Endothelial cell of umbilical vein (primary cell): Measurements from ENCODE around the gene DVL1. TPM values are rescaled to one million over a fixed set of nuclear protein-coding genes. Genes with fewer than 3 reads are reported as not detected.
A peak's percentile ranks its signal among the peaks of the same experiment; 100 is the strongest.

Experiments used
- BruUV-seq: library from RNA; stranded (reverse); fragments of 400-500 nt; replicated peaks from 2 replicates; lab custom pipeline; 2021; lab: Mats Ljungman, UMichigan
- CTCF ChIA-PET: fragments of 300-600, 350-600 bp; sonication (Branson Sonifier 250); formaldehyde crosslinking; loops from one replicate; lab custom pipeline; 2021; ENCODE audit warnings: antibody characterized with exemption, inconsistent platforms; lab: Charles Lee
- POLR2A ChIA-PET: fragments of 300-600, 350-600 bp; sonication (Branson Sonifier 250); formaldehyde crosslinking; loops from one replicate; lab custom pipeline; 2021; ENCODE audit warnings: antibody characterized with exemption, inconsistent platforms; lab: Charles Lee
- DNase-seq: peaks from one replicate; pipeline ENCODE4 v3.0.0-alpha.2; 2011; ENCODE audit warnings: low read depth, low spot score
- FAIRE-seq: peaks from 2 replicates; lab custom pipeline; 2011; peaks lifted over from hg19 to GRCh38; lab: Jason Lieb, UNC
- H2AFZ ChIP-seq: 2 replicates; pipeline ENCODE4 v1.6.0; 2012; ENCODE audit warnings: low read depth, low read length, control low read depth, inconsistent platforms
- H3K27ac ChIP-seq: 2 replicates; pipeline ENCODE4 v1.5.1; 2011; ENCODE audit warnings: low read depth, mild to moderate bottlenecking, control low read depth, low read length, moderate library complexity; ENCODE audit not compliant: insufficient read depth
- H3K27me3 ChIP-seq, 2 experiments: 2 replicates each; pipeline versions ENCODE4 v1.6.0 to v1.6.1; 2011; ENCODE audit warnings: low read length in 2 of 2, mixed read lengths in 1 of 2; ENCODE audit not compliant: control insufficient read depth in 2 of 2, insufficient read depth in 2 of 2
- H3K36me3 ChIP-seq, 2 experiments: 2 replicates in 1 of 2; 3 replicates in 1 of 2; pipeline ENCODE4 v1.5.1; 2011; ENCODE audit warnings: low read length in 2 of 2, mild to moderate bottlenecking in 1 of 2, moderate library complexity in 1 of 2; ENCODE audit not compliant: control insufficient read depth in 2 of 2, insufficient read depth in 2 of 2; ENCODE audit errors: extremely low read depth in 1 of 2
- H3K4me1 ChIP-seq: 3 replicates; pipeline ENCODE4 v1.5.1; 2011; ENCODE audit warnings: mild to moderate bottlenecking, low read length; ENCODE audit not compliant: control insufficient read depth, insufficient read depth; ENCODE audit errors: extremely low read depth
- H3K4me2 ChIP-seq: 2 replicates; pipeline ENCODE4 v1.6.1; 2011; ENCODE audit warnings: low read length, control low read depth, mixed read lengths; ENCODE audit not compliant: insufficient read depth
- H3K4me3 ChIP-seq, 3 experiments: fragments of 200-600 bp in 1 of 3; sonication (generic), shearing (Covaris generic) in 1 of 3; replicated peaks in 1 of 3; 2 replicates each; pipeline ENCODE4 v1.5.1; 2011 to 2016; ENCODE audit warnings: control low read depth in 3 of 3, low read length in 3 of 3, mild to moderate bottlenecking in 2 of 3, inconsistent platforms in 1 of 3, low read depth in 1 of 3, moderate library complexity in 1 of 3; ENCODE audit not compliant: insufficient read depth in 1 of 3
- H3K79me2 ChIP-seq: 2 replicates; pipeline ENCODE4 v1.6.0; 2012; ENCODE audit warnings: low read length, inconsistent platforms; ENCODE audit not compliant: control insufficient read depth, insufficient read depth
- H3K9ac ChIP-seq: replicated peaks from 2 replicates; pipeline ENCODE3; 2011; ENCODE audit warnings: low read length, control low read depth; ENCODE audit not compliant: insufficient read depth; ENCODE audit errors: extremely low read depth
- H3K9me1 ChIP-seq: replicated peaks from 3 replicates; pipeline ENCODE4 v1.6.0; 2011; ENCODE audit warnings: mild to moderate bottlenecking, low read length; ENCODE audit not compliant: control insufficient read depth, insufficient read depth; ENCODE audit errors: extremely low read depth
- H3K9me3 ChIP-seq: replicated peaks from 2 replicates; pipeline ENCODE4 v1.5.1; 2012; ENCODE audit warnings: low read length, inconsistent platforms; ENCODE audit not compliant: control insufficient read depth, insufficient read depth
- H4K20me1 ChIP-seq: replicated peaks from 2 replicates; pipeline ENCODE3; 2011; ENCODE audit warnings: mild to moderate bottlenecking, low read length; ENCODE audit not compliant: control insufficient read depth, insufficient read depth; ENCODE audit errors: extremely low read depth
- FOS ChIP-seq: IDR thresholded peaks from 2 replicates; pipeline ENCODE4 v1.6.1; 2011; ENCODE audit warnings: mild to moderate bottlenecking, low read length, moderate library complexity, borderline replicate concordance; ENCODE audit not compliant: insufficient read depth
- GATA2 ChIP-seq: IDR thresholded peaks from 2 replicates; pipeline ENCODE4 v1.7.0; 2011; ENCODE audit warnings: low read depth, mild to moderate bottlenecking, moderate library complexity, mixed read lengths, low read length; ENCODE audit not compliant: insufficient read length, insufficient read depth
- JUN ChIP-seq: IDR thresholded peaks from 2 replicates; pipeline ENCODE4 v1.6.1; 2011; ENCODE audit warnings: borderline replicate concordance, low read depth; ENCODE audit not compliant: insufficient read length, insufficient read depth
- POLR2A ChIP-seq: IDR thresholded peaks from 2 replicates; pipeline ENCODE4 v1.6.1; 2012; ENCODE audit warnings: low read depth, mild to moderate bottlenecking, control low read depth, low read length
- POLR2AphosphoS5 ChIP-seq: IDR thresholded peaks from 2 replicates; pipeline ENCODE4 v1.6.1; 2012; ENCODE audit warnings: low read depth, mild to moderate bottlenecking, control low read depth, low read length, moderate library complexity; ENCODE audit not compliant: insufficient read depth
- dilution Hi-C: fragments of 300-500 bp; cut with MboI; formaldehyde crosslinking; loops from one replicate; pipeline ENCODE4 v1.15.0; 2019; ENCODE audit warnings: low sequenced_read_pairs; ENCODE audit not compliant: extremely low pct_ligation_motif_present
- intact Hi-C: fragments of 100-400 bp; cut with micrococcal nuclease; formaldehyde crosslinking; loops from one replicate; pipeline ENCODE4 v1.10.0; 2022
- polyA plus RNA-seq, 4 experiments: library from polyadenylated mRNA; depleted of rRNA in 3 of 4; stranded (reverse) in 3 of 4; unstranded in 1 of 4; fragments of >200 nt; gene quantifications; 2 replicates each; pipeline versions ENCODE4 v1.2.1 to v1.2.3, GENCODE V29; 2011 to 2012; ENCODE audit warnings: missing spikeins in 1 of 4
- total RNA-seq: library from RNA; stranded (reverse); gene quantifications from 2 replicates; pipeline ENCODE4 v1.2.3, GENCODE V29; 2021
- TF ChIP-seq, protein P1 (sequence below), 2 donors: IDR thresholded peaks; 1 replicate in 1 of 2; 2 replicates in 1 of 2; pipeline ENCODE4 v1.5.1; 2011; ENCODE audit warnings: low read length in 2 of 2, mild to moderate bottlenecking in 2 of 2, moderate library complexity in 2 of 2, control low read depth in 1 of 2, inconsistent platforms in 1 of 2, low read depth in 1 of 2; ENCODE audit not compliant: insufficient read depth in 1 of 2; ENCODE audit errors: extremely low read depth in 1 of 2

Gene DVL1
- total and polyA plus RNA-seq, 2 donors (not counting 3 experiments of a cell fraction or from before 2014, with no cell fraction given): 26.8 to 36.5 TPM

DNA sequence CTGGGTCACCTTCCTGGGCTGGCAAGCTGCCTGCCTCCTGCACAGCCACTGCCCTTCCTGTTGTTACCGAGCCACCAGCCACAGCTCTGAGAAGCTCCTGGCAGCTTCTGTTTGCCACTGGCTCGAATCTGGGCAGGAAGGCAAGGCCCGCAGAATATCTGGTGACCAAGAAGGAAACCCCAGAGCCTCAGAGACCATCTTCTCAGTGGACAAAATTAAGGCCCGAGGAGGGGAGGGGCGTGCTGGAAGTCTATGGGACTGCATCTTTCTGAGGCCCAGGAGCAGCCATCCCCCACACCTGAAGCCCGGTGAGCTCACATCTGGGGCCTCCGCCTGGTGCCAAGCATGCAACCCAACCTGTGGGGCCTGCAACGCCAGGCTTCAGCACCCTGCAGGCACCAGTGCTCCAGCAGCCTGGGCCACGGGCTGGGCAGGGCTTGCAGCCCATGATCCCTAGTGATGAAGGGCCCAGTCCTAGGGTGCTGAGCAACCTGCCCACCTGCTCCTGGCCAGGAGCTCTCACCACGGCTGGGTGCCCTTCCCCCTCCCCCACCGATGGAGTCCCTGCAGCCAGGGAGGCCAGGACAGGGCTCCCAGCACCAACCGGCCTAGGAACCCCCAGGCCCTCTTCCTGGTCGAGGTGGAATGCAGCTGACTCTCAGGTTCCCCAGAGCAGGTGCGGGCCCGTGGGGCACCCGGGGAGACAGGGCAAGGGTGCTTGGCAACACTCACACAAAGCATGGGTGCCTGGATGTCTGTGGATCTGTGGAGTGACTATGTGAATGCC lies 23.7 kb downstream of the DVL1 start:
- FAIRE-seq (no peak), DNase-seq (peak; percentile 44)
- H4K20me1 ChIP-seq: no peaks in the 10 kb centered on the region
- TF ChIP-seq POLR2A (no peak), FOS (no peak), POLR2AphosphoS5 (no peak), JUN (no peak), GATA2 (no peak)
- TF ChIP-seq, protein P1, sequence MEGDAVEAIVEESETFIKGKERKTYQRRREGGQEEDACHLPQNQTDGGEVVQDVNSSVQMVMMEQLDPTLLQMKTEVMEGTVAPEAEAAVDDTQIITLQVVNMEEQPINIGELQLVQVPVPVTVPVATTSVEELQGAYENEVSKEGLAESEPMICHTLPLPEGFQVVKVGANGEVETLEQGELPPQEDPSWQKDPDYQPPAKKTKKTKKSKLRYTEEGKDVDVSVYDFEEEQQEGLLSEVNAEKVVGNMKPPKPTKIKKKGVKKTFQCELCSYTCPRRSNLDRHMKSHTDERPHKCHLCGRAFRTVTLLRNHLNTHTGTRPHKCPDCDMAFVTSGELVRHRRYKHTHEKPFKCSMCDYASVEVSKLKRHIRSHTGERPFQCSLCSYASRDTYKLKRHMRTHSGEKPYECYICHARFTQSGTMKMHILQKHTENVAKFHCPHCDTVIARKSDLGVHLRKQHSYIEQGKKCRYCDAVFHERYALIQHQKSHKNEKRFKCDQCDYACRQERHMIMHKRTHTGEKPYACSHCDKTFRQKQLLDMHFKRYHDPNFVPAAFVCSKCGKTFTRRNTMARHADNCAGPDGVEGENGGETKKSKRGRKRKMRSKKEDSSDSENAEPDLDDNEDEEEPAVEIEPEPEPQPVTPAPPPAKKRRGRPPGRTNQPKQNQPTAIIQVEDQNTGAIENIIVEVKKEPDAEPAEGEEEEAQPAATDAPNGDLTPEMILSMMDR (IDR thresholded peaks at IDR 0.05; ENCODE audit: extremely low read depth in 1 of 2, insufficient read depth in 1 of 2, low read depth in 1 of 2, low read length in 2 of 2): no peak
- peak overlapping the region; percentile 67 for H3K9ac ChIP-seq
- H3K79me2 ChIP-seq: peaks cover 45% of the 10 kb centered on the region
- H3K4me3 ChIP-seq: peak overlapping the region; percentile 71 to 97 (median 84)
- no peaks in the 10 kb centered on the region for H3K9me3 ChIP-seq
- BruUV-seq: TSS peak; percentile 15
- H3K27me3 ChIP-seq: no peaks in the 10 kb centered on the region
- CTCF ChIA-PET: no interaction called here
- H3K27ac ChIP-seq: peak overlapping the region; percentile 61
- peaks cover 13% of the 10 kb centered on the region for H3K4me1 ChIP-seq
- POLR2A ChIA-PET: no interaction called here
- H2AFZ ChIP-seq: peak overlapping the region; percentile 27
- H3K36me3 ChIP-seq: peaks cover 0 to 18% of the 10 kb centered on the region in 2 experiments
- intact Hi-C loops (loop anchor here (2.0 kb wide), 2 partner anchors 17 to 49 kb away; partner anchors contain the start of genes AURKAIP1 and PUSL1), dilution Hi-C loops (no loop called here)
- H3K9me1 ChIP-seq: no peaks in the 10 kb centered on the region
- peak overlapping the region; percentile 74 for H3K4me2 ChIP-seq
